NCI-H2227 (cell line): ENCODE results near the gene ZNF407.

Experiments used
- DNase-seq: peaks from one replicate; lab custom pipeline; 2025; ENCODE audit not compliant: unreplicated experiment; lab: John Stamatoyannopoulos, UW

ZNF407 gene

DNA sequence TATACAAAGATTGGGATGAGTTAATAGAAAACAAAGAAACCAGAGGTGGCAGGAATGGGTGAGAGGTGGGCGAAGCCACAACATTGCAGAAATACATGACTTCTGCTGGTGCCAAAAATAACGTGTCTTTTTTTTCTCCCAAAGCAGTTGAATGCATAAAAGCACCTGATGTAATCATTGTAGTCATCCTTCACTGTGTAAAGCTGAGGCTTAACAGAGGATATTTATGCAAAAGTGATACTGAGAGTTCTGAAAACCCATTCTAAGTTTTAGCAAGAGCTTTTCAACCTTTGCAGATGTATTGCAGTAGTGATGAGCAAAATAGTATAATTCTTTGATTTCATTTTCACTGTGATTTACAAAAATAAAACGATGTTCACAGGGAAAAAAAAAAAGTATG is 438.3 kb downstream of the ZNF407 start:
- no peak for DNase-seq

- no peak for DNase-seq
Observed at GRCh38 chr18:75036917-75037688, 439.4 kb downstream of the ZNF407 start.

GRCh38 chr18:75037689-75037955 is 440.0 kb downstream of the ZNF407 start:
- no peak for DNase-seq

DNA sequence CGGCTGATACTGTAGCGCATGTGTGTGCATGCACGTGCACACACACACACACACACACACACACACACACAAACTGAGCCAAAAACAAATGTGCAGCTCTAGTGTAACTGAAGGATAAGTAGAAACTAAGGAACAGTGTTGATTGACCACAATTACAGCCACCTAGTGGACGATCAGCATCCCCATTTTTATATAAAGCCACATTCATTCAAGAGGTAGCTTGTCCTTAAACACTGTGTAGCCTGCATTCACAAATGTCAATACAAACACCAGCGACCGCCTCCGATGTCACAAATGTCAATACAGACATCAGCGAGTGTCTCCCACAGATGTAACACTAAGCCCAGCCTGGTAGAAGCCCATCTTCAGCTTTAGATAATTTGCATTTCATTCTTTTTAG is 443.9 kb downstream of the ZNF407 start:
- no peak for DNase-seq

DNA sequence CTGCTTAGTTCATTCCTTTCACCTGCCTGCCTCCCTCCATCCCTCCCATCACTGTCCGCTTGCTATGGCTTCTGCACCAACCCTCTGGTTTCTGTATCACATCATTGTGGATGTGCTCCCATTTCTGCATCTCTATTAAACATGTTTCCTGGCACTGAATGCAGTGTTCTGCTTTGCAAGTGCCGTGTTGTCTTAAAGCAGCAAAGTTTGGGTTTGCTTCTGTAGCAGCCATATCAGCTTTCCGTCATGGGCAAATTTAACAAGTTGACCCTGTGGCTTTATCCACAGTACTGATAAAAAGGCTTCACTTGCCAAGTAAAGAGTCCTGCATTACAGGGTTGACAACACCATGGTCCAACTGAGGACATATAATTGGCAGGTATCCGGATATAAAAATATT is 445.8 kb downstream of the ZNF407 start:
- no peak for DNase-seq

GRCh38 chr18:75044296-75044695 is 446.6 kb downstream of the ZNF407 start:
- DNase-seq, result no peak

- no peak for DNase-seq
Observed at GRCh38 chr18:75044791-75045190, 447.1 kb downstream of the ZNF407 start.

DNA sequence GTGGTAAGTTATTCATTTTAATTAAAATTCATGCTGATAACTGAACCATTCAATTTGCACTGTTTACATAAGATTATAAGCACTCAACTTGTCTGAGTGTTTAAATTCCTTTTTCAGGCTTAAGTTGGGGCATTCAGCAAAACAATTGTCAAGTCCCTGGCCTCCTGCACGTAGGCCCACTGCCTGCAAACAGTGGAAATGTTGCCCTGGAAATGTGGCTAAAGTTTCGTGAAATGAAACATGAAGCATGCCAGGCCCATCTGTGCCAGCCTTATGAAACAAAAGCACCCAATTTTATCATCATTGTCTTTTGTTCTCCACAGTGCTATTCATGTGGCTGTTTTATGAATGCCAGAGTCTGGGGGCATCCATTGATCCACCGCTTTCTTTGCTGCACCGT is 447.6 kb downstream of the ZNF407 start:
- no peak for DNase-seq

GRCh38 chr18:75047240-75047961 is 449.7 kb downstream of the ZNF407 start:
- DNase-seq, result no peak

DNA sequence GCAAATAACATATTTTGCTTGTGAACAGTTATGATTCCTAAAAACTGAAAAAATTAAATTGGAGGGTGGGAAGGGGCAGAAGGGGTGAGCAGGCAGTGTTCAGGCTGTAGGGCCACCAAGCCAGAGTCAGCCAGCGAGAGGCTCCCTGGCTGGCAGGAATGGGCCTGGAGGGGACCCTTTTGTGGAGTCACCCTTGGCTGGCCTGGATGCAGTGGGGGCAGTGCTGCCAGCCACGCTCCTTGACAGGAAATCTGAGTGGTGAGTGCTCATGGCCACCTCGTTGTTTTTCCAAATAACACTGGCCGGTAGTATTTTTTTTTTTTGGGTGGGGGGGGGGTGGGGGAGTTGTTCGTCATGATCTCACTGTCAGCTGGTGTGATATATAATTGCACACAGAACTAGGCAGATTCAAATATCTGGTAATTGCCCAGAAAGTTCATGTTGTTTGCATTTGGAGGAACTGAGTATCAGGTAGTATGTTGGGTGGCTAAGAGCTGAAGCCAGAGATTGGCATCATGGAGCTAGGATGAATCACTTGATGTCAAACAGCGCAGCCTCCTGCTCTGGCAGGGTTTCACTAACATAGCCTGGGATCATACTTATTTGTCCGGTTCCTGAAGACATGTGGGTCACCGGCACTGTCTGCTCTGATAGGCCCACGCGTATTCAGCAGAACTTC is 451.2 kb downstream of the ZNF407 start:
- no peak for DNase-seq

DNA sequence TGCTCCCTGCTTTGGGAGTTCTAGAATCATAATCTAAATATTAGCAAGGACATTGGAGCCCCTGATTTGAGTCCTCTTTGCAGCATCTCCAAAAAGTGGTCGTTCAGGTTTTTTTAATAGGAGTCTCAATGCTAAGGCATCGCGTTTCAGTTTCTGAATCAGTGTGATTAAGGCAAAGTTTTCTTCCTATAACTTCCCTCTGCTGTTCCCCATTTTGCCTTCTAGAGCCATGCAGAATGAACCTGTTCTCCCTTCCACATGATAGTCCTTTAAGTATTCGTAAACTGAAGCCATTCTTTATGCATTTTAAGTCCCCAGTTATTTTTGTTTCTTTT is 451.8 kb downstream of the ZNF407 start:
- DNase-seq, result no peak

DNA sequence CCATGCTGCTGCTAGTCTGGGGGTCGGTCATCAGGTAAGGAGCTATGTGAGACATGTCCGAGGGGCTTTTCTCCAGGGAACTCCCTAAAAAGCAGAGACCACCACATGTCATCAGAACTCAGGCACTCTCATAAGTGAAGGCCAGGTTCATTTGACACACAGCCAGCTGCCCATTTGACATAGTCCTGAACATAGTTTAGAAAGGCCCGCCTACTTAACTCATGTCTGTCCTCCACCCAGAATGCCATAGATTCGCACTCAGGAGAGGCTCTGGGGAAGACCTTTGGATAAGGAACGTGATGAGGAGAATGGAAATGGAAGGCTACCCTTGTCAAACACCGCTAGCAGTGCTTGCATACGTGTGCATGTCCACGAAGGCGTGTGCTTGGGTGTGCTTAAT is 454.1 kb downstream of the ZNF407 start:
- DNase-seq, result no peak

- DNase-seq, result no peak
Observed at GRCh38 chr18:75052475-75052874, 454.8 kb downstream of the ZNF407 start.

DNA sequence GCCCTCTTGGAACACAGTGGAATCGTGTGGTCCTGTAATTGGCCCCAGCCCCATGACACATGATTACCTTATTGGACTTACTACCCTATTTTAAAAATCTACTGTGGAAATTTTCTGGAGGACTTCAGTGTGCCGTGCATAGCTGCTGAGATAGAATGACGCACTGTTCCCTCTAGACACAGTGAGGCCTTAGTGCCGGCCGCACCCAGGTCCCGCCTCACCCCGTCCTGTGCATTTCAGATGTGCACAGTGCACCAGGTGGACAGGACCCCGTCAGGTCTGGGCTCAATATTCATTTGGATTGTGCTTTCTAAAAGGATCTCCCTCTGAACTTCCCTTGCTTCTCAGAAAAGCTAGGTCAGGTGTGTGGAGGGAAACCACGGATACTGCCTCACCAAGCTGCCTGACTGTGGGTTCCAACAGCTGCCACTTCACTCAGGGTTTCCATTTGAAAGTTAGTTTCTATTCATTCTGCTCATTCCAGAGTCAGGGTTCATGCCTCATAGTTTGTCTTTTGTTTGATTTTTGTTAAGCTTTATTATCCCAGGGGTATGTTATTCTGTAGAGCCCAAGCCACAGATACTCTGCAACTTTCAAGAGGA is 455.5 kb downstream of the ZNF407 start:
- DNase-seq, result no peak

GRCh38 chr18:75054046-75054445 is 456.4 kb downstream of the ZNF407 start:
- no peak for DNase-seq

- DNase-seq, result no peak
Observed at GRCh38 chr18:75054611-75055010, 456.9 kb downstream of the ZNF407 start.

GRCh38 chr18:75057169-75057960 is 459.7 kb downstream of the ZNF407 start:
- DNase-seq, result no peak

DNA sequence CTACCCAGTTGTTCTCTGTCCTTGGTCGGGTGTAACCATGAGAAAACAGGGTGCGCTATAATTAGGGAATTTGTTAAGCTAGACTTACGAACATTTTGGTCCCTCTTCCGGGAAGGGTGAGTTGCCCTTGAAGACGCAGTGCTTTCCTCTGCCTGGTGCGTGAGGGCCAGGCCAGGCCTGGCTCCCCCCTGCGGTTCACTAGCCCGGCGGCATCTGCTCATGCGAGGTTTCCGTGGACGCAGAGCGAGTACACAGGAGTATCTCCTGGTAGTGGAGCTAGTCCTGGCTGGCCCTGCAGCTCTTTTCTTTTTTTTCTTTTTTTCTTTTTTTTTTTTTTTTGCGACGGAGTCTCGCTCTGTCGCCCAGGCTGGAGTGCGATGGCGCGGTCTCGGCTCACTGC is 462.5 kb downstream of the ZNF407 start:
- no peak for DNase-seq

- DNase-seq, result no peak
Observed at GRCh38 chr18:75062297-75062886, 464.7 kb downstream of the ZNF407 start.

- DNase-seq, result no peak
Observed at GRCh38 chr18:75063196-75063595, 465.5 kb downstream of the ZNF407 start.
